ES-I3 (cell line): Measurements from ENCODE around the gene COL4A4.

Experiments
- H3K36me3 ChIP-seq: 2 replicates; pipeline ENCODE4 v1.6.1; 2013; ENCODE audit warnings: mild to moderate bottlenecking, low read length, control low read depth, moderate library complexity; ENCODE audit not compliant: insufficient read depth
- H3K4me1 ChIP-seq: 2 replicates; pipeline ENCODE4 v1.6.1; 2013; ENCODE audit warnings: mild to moderate bottlenecking, control low read depth, low read length; ENCODE audit not compliant: insufficient read depth
- H3K9ac ChIP-seq: 2 replicates; pipeline ENCODE4 v1.6.1; 2013; ENCODE audit warnings: low read depth, mild to moderate bottlenecking, low read length, moderate library complexity
- H3K9me3 ChIP-seq: 2 replicates; pipeline ENCODE4 v1.6.1; 2013; ENCODE audit warnings: mild to moderate bottlenecking, low read length, moderate library complexity; ENCODE audit not compliant: control insufficient read depth, insufficient read depth

COL4A4 gene

DNA sequence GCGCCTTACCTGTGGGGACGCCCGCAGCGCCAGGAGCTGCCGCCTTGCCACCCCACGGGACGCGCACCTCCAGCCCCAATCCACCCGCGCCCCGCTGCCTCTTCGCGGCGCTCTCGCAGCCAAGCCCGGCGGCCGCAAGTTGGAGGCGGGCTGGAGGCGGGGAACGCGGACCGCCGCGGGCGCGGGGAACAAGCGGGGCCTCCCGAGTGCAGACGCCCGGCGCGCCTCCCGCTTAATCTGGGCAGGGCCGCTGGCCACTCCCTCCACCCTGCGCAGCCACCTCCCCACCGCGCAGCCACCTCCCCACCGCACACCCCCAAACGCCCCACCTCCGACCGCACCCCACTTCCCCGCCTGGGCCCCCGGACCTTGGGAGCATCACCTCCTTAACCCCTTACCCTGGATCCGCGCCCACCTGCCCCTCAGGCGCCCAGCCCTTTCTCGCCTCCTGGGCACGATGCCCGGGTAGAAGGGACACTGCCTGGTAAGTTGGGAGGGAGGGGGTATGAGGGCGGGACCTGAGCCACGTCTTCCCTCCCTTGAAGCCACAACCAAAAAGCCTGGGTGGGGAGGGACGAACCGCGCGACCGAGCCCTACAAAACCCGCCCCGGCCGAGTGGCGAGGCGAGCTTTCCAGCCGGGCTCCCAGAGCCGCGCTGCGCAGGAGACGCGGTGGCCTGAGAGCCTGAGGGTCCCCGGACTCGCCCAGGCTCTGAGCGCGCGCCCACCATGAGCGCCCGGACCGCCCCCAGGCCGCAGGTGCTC, at the start of gene COL4A4, which contains the start of gene COL4A3:
COL4A4 (minus strand) TSS at position 208 of the 765 bp plus-strand sequence. CDS start 16,722 bp downstream, outside the sequence.
COL4A3 (plus strand) TSS at position 627 of the 765 bp plus-strand sequence; CDS start at position 730, 103 bp downstream.
- Histone ChIP-seq H3K9ac (peak within 1 kb of the TSS; percentile 55; the same call in 1 of the 2 replicates), H3K4me1 (no peaks in the 10 kb centered on the region), H3K9me3 (no peaks in the 10 kb centered on the region), H3K36me3 (no peaks in the 10 kb centered on the region)

DNA sequence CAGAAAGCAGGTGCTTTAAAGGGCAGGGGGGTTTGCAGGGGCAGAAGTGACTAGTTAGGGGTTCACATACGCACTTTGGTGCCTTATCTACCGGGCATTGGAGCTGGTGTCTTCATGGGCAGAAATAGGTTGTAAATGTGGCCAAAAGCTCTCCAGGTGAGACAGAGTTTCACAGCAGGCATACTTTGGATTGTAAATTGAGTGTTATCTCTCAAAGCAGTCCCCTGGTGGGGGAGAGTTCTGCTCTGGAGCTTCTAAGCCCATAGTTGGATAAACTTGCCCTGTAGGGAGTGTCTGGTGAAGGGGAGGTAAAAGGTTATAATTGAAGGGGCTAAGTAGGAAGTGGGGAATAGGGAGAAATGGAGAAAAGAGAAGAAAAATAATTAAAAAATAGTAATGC, 43.6 kb upstream of the COL4A4 start:
- Histone ChIP-seq H3K4me1 (peaks cover 14% of the 10 kb centered on the region), H3K36me3 (no peaks in the 10 kb centered on the region), H3K9me3 (no peaks in the 10 kb centered on the region), H3K9ac (no peak overlapping the region)

DNA sequence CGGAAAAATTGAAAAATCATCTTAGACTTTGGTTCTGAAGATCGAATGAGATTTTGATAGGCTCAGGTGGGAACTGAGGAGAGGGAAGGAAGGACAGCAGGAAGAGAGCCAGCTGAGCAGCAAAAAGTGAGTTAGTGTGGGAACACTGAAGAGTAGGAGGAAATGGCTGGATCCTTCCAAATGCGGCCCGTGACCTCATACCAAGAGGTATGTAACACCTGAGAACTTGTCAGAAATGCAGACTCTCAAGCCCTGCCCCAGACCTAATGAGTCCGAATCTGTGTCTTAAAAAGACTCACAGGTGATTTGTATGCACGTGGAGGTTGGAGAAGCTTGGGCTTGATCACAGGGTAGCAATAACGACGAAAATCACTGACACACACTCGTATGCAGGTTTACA, 42.4 kb upstream of the COL4A4 start:
- no peak overlapping the region for H3K9ac ChIP-seq
- H3K9me3 ChIP-seq: no peaks in the 10 kb centered on the region
- no peaks in the 10 kb centered on the region for H3K36me3 ChIP-seq
- H3K4me1 ChIP-seq: peaks cover 14% of the 10 kb centered on the region

DNA sequence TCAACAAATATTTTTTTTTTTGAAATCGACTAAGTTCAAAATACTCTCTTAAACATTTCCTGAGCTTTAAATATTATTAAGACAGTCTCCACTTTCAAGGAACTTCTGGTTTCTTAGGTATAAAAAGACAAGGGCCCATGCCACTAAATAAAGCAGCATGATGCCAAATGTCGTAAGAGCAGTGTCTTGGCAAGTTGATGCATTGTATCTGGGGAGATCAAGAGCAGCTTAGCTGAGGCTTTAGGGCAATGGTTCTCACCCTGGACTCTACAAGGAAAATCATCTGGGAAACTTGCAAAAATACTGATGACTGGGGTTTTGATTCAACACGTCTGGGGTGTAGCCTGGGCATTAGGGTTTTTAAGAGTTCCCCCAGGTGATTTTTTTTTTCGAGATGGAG, 41.7 kb upstream of the COL4A4 start:
- H3K9ac ChIP-seq: no peak overlapping the region
- H3K4me1 ChIP-seq: peaks cover 14% of the 10 kb centered on the region
- no peaks in the 10 kb centered on the region for H3K9me3 ChIP-seq

DNA sequence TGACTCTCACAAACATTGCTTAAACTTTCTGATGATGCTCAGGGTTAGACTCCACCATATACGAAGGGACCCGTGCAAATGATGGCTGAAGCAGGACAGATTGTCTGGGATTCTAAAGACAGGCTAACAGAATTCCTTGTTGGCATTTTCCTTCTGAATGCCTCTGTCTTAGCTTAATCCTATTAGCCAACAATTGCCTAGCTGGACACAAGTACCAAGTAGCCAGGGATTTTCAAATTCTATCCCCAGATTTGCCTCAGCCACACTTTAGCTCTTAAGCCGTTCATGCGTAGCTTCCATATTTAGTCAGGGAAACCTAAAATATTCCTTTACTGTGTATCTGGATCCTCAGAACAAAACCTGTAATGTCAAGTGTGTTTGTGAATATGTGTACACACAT, 40.4 kb upstream of the COL4A4 start:
- peaks cover 14% of the 10 kb centered on the region for H3K4me1 ChIP-seq

More for the DNA sequence above, 41.7 kb upstream of the COL4A4 start:
- H3K36me3 ChIP-seq: no peaks in the 10 kb centered on the region

DNA sequence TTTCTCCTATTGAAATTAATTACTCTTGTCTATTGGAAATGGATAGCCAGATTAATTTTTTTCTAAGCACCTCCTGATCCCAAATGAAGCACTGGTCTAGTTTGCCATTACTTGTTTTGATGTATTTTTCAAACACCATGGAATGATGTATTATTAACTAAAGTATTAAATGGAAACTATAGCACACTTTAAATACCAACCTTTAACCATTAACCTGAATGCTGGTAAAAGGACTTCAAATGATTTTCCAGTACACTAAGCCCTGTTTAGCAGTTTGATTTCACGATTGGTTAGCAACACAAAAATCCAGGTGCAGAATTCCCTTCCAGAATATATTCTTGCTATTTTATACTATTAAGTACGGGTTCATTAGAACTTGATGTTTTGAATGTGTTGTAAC, 37.8 kb upstream of the COL4A4 start:
- Histone ChIP-seq H3K4me1 (peaks cover 4% of the 10 kb centered on the region; the same call in 1 of the 2 replicates), H3K9me3 (no peaks in the 10 kb centered on the region), H3K9ac (no peak overlapping the region), H3K36me3 (no peaks in the 10 kb centered on the region)

More for the DNA sequence above, 40.4 kb upstream of the COL4A4 start:
- H3K9me3 ChIP-seq: no peaks in the 10 kb centered on the region
- no peaks in the 10 kb centered on the region for H3K36me3 ChIP-seq
- no peak overlapping the region for H3K9ac ChIP-seq

DNA sequence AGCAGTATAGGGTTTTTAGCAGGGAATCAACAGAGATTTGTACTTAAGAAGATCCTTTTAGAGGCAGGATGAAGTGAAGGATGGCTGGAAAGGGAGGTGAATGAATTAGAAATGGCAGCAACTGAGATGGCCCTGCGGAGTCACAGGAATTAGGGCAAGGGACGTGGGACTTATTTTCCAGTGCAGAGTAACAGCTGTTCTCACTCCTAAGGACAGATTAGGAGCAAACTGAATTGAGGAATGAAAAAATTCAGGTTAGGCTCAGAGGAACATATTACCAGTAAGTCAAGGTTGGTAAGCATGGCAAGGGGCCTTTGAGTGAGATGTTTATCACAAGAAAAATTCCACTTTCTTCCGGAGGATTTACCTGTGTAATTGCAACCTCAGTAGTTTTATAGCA, 34.9 kb upstream of the COL4A4 start:
- Histone ChIP-seq H3K4me1 (no peaks in the 10 kb centered on the region), H3K9ac (no peak overlapping the region), H3K36me3 (no peaks in the 10 kb centered on the region), H3K9me3 (no peaks in the 10 kb centered on the region)

DNA sequence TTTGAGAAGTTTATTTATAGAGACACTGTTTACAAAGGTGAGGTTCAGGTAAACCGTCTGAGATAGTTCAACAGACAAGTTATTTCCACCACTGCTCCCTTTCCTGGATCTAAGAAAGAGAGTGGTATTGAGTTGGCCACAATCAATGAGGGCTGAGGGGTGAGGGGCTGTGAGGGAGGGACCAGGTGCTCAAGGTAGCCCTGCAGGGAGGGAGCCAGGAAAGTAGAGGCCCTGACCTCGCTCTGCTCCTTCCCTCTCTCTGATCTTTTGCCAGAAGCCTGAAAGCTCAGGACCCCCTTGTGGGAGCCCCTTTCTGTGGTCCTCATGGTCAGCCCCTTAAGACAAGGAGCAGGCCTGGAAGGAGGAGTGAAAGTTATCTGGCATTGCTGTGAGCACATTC, 30.2 kb upstream of the COL4A4 start:
- Histone ChIP-seq H3K9ac (no peak overlapping the region), H3K36me3 (no peaks in the 10 kb centered on the region), H3K9me3 (no peaks in the 10 kb centered on the region), H3K4me1 (no peaks in the 10 kb centered on the region)

DNA sequence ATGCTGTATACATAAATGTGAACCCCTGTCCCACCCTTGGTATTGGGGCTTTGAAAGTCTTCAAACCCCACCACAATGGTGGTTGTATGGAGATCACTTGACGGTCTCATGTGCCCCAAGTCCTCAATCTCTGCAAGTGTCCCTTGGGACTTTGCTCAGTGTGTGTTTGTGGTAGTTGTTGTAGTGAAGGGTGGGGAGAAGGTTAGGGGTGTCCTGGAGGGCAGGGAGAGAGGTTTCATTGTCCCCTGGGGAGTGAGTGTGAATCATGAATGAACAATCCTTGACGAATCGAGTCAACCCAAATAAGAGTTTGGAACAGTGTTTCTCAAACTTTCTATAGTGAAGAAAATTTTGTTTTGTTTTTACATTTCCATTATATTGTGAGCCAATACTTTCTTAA, 28.5 kb upstream of the COL4A4 start:
- peaks cover 10% of the 10 kb centered on the region for H3K4me1 ChIP-seq
- no peak overlapping the region for H3K9ac ChIP-seq
- H3K36me3 ChIP-seq: no peaks in the 10 kb centered on the region
- no peaks in the 10 kb centered on the region for H3K9me3 ChIP-seq

DNA sequence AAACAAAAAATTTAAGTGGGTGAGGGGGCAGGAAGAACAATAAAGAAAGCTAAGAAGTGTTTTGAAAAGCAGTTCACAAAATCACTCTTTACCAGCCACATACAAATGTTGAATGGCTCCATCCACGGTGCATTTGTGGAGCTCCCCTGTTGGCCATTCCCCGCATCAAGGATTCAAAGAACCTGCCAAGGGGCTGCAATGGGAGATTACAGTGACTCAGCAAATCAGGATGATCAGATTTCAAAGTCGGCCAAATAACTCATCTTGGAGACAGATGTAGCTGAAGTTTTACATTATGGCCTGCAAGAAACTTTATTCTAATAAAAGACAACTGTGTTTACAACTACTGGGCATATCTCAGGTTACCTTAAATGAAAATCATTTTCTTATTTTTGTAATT, 27.4 kb upstream of the COL4A4 start:
- no peaks in the 10 kb centered on the region for H3K36me3 ChIP-seq
- H3K9me3 ChIP-seq: no peaks in the 10 kb centered on the region
- H3K4me1 ChIP-seq: peaks cover 11% of the 10 kb centered on the region
- no peak overlapping the region for H3K9ac ChIP-seq

DNA sequence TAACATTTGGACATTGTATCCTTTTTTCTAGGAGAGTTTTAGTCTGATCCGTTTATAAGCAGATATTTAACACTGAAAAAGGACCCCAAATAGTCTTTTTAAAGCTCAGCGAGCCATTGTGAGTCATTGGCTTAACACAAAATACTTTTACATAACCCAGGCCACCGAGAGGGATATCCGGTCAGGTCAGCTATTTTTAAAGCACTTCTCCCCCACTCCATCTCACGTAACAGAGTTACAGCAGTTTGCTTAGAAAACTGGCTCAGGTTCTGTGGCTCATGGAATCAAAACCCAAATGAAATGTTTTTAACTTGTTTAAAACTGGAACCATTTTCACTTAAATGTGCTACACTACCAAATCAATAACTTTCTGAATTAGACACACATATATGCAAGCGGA, 24.3 kb upstream of the COL4A4 start:
- Histone ChIP-seq H3K4me1 (peaks cover 18% of the 10 kb centered on the region), H3K9ac (no peak overlapping the region), H3K36me3 (no peaks in the 10 kb centered on the region)

DNA sequence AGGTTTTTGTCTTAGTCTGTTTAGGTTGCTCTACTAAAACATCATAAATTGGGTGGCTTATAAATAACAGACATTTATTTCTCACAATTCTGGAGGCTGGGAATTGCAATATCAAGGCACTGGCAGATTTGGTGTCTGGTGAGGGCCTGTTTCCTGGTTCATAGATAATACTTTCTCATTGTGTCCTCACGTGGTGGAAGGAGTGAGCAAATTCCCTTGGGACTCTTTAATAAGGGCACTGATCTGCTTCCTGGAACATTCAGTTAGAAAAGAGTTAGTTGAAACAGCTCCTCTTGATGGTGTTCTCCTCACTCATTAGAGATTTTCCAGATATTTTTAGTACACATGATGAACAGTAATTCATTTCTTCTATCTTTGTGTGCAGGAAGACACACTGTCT, 22.7 kb upstream of the COL4A4 start:
- Histone ChIP-seq H3K4me1 (peaks cover 18% of the 10 kb centered on the region), H3K9me3 (no peaks in the 10 kb centered on the region; the same call in 1 of the 2 replicates), H3K9ac (no peak overlapping the region), H3K36me3 (no peaks in the 10 kb centered on the region)

More for the DNA sequence above, 24.3 kb upstream of the COL4A4 start:
- H3K9me3 ChIP-seq: no peaks in the 10 kb centered on the region; the same call in 1 of the 2 replicates

DNA sequence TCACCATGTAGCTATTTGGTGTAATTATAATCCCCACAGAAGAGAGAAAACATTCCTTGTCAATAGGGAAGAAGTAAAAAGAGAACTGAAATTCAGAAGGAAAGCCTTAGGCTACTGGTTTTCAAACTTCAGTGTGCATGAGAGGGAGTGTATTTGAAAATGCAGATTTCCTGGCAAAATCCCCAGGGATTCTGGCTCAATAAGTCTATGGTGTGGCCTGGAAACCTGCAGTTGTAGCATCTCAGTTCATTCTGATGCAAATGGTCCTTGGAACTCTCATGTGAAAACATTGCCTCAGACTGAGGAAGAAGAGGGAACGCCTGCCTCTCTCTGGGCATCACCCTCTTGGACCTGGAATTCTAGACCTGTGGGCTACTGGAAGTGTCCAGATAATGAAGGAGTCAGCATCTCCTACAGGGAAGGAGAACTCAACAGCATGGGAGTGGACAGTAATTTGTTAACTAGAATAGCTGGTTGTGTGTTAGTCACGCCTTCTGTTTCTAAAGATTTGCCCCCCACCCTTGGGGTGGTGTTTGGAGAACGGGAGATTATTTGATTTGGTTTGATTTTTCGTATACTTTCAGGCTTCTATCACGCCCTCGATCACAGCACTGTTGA, 21.7 kb upstream of the COL4A4 start:
- Histone ChIP-seq H3K36me3 (no peaks in the 10 kb centered on the region), H3K4me1 (peaks cover 18% of the 10 kb centered on the region)

DNA sequence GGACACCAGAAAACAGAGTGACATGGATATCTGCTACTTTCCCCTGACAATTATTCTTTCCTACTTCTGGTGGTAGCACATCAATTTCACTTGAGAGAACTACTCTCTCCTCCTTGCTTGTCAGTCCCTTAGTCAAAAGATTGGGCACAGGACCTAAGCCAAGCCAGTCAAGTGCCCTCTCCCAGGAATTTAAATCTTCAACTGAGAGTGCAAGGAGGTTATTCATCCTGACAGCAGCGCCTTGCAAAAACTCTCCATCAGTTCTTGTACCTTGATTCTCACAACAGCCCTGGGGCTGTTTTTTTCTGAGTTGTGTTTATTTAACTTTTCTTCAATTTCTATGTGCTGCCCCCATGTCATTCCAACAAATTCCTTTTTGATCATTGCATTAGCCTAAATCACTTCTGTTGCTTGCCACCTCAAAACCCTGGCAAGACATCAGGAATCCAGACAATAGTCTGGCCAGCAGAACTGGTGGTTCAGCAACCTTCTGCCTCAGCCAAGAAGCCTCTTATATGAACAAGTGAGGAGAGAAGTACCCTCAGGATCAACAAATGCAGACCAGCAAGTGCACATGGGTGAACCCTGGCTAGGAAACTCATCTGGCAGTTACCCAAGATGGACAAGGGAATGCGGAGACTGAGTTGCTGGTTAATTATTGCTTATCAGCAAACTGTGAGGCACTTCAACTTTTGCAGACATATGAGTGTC, 19.8 kb upstream of the COL4A4 start:
- Histone ChIP-seq H3K9me3 (no peaks in the 10 kb centered on the region; the same call in 1 of the 2 replicates), H3K9ac (no peak overlapping the region), H3K4me1 (peaks cover 18% of the 10 kb centered on the region), H3K36me3 (no peaks in the 10 kb centered on the region)

More for the DNA sequence above, 21.7 kb upstream of the COL4A4 start:
- no peaks in the 10 kb centered on the region; the same call in 1 of the 2 replicates for H3K9me3 ChIP-seq
- H3K9ac ChIP-seq: no peak overlapping the region
